ENCODE measurements around the gene ADAMTS5.

Gene ADAMTS5

GRCh38 chr21:26934383-26934782 is 32.5 kb downstream of the ADAMTS5 start:
- no peak overlapping the region for H2AFZ ChIP-seq (ENCODE audit: low read depth)
- H3K27me3 ChIP-seq (ENCODE audit: insufficient read depth, low read depth): no peaks in the 10 kb centered on the region
- no peaks in the 10 kb centered on the region for H3K4me1 ChIP-seq (ENCODE audit: low read depth, poor library complexity, severe bottlenecking)
- no peaks in the 10 kb centered on the region for H3K79me2 ChIP-seq (ENCODE audit: insufficient read depth, low read depth)
- H3K4me2 ChIP-seq: no peak overlapping the region
- TF ChIP-seq CTCF (conservative IDR thresholded peaks at IDR 0.05; ENCODE audit: low read depth, low read length): no peak
- H3K27ac ChIP-seq: no peak overlapping the region
- H3K36me3 ChIP-seq (ENCODE audit: insufficient read depth): no peaks in the 10 kb centered on the region
- H3K9ac ChIP-seq: no peak overlapping the region
- H3K4me3 ChIP-seq (IDR thresholded peaks at IDR 0.05; ENCODE audit: insufficient read depth, low read depth, low read length): no peak overlapping the region
- no peaks in the 10 kb centered on the region for H4K20me1 ChIP-seq (ENCODE audit: insufficient read depth)

GRCh38 chr21:26933448-26933847 is 33.4 kb downstream of the ADAMTS5 start:
- Histone ChIP-seq H3K4me2 (no peak overlapping the region), H3K27ac (no peak overlapping the region), H3K4me1 (ENCODE audit: low read depth, poor library complexity, severe bottlenecking) (no peaks in the 10 kb centered on the region), H3K79me2 (ENCODE audit: insufficient read depth, low read depth) (no peaks in the 10 kb centered on the region), H3K4me3 (IDR thresholded peaks at IDR 0.05; ENCODE audit: insufficient read depth, low read depth, low read length) (no peak overlapping the region), H4K20me1 (ENCODE audit: insufficient read depth) (no peaks in the 10 kb centered on the region), H3K27me3 (ENCODE audit: insufficient read depth, low read depth) (no peaks in the 10 kb centered on the region), H3K9ac (no peak overlapping the region), H2AFZ (ENCODE audit: low read depth) (no peak overlapping the region), H3K36me3 (ENCODE audit: insufficient read depth) (no peaks in the 10 kb centered on the region)
- no peak for TF ChIP-seq CTCF (conservative IDR thresholded peaks at IDR 0.05; ENCODE audit: low read depth, low read length)

GRCh38 chr21:26925636-26926035 is 41.3 kb downstream of the ADAMTS5 start:
- no peaks in the 10 kb centered on the region for H3K36me3 ChIP-seq (ENCODE audit: insufficient read depth)
- TF ChIP-seq CTCF (conservative IDR thresholded peaks at IDR 0.05; ENCODE audit: low read depth, low read length): no peak
- no peaks in the 10 kb centered on the region for H4K20me1 ChIP-seq (ENCODE audit: insufficient read depth)
- no peaks in the 10 kb centered on the region for H3K79me2 ChIP-seq (ENCODE audit: insufficient read depth, low read depth)
- H3K9ac ChIP-seq: no peak overlapping the region
- H3K4me1 ChIP-seq (ENCODE audit: low read depth, poor library complexity, severe bottlenecking): no peaks in the 10 kb centered on the region
- no peak overlapping the region for H3K27ac ChIP-seq
- no peak overlapping the region for H3K4me2 ChIP-seq
- no peak overlapping the region for H2AFZ ChIP-seq (ENCODE audit: low read depth)
- no peaks in the 10 kb centered on the region for H3K27me3 ChIP-seq (ENCODE audit: insufficient read depth, low read depth)
- no peak overlapping the region for H3K4me3 ChIP-seq (IDR thresholded peaks at IDR 0.05; ENCODE audit: insufficient read depth, low read depth, low read length)

- Histone ChIP-seq H3K4me1 (ENCODE audit: low read depth, poor library complexity, severe bottlenecking) (no peaks in the 10 kb centered on the region), H3K27ac (no peak overlapping the region), H3K4me3 (IDR thresholded peaks at IDR 0.05; ENCODE audit: insufficient read depth, low read depth, low read length) (no peak overlapping the region), H3K27me3 (ENCODE audit: insufficient read depth, low read depth) (no peaks in the 10 kb centered on the region), H3K36me3 (ENCODE audit: insufficient read depth) (no peaks in the 10 kb centered on the region), H2AFZ (ENCODE audit: low read depth) (no peak overlapping the region), H4K20me1 (ENCODE audit: insufficient read depth) (no peaks in the 10 kb centered on the region), H3K9ac (no peak overlapping the region), H3K4me2 (no peak overlapping the region), H3K79me2 (ENCODE audit: insufficient read depth, low read depth) (no peaks in the 10 kb centered on the region)
- TF ChIP-seq CTCF (conservative IDR thresholded peaks at IDR 0.05; ENCODE audit: low read depth, low read length): no peak
These were observed 41.8 kb downstream of the ADAMTS5 start for GRCh38 chr21:26925122-26925521.

- no peak for TF ChIP-seq CTCF (conservative IDR thresholded peaks at IDR 0.05; ENCODE audit: low read depth, low read length)
- Histone ChIP-seq H3K4me3 (IDR thresholded peaks at IDR 0.05; ENCODE audit: insufficient read depth, low read depth, low read length) (no peak overlapping the region), H3K4me2 (no peak overlapping the region), H3K9ac (no peak overlapping the region), H3K27me3 (ENCODE audit: insufficient read depth, low read depth) (no peaks in the 10 kb centered on the region), H4K20me1 (ENCODE audit: insufficient read depth) (no peaks in the 10 kb centered on the region), H3K4me1 (ENCODE audit: low read depth, poor library complexity, severe bottlenecking) (no peaks in the 10 kb centered on the region), H3K79me2 (ENCODE audit: insufficient read depth, low read depth) (no peaks in the 10 kb centered on the region), H3K27ac (no peak overlapping the region), H3K36me3 (ENCODE audit: insufficient read depth) (no peaks in the 10 kb centered on the region), H2AFZ (ENCODE audit: low read depth) (no peak overlapping the region)
These were observed 42.9 kb downstream of the ADAMTS5 start for GRCh38 chr21:26923986-26924385.

Measured in KMS-11 (cell line).